Liver (tissue), 9 donors: Measurements from ENCODE around the gene CARS1. TPM values are rescaled to one million over a fixed set of nuclear protein-coding genes. Genes with fewer than 3 reads are reported as not detected.

Experiments
- DNase-seq: peaks from one replicate; pipeline ENCODE4 v3.0.0-alpha.2; 2017; ENCODE audit warnings: low spot score
- H3K27ac ChIP-seq, 2 donors: one replicate each; pipeline ENCODE4 v1.7.0; 2013; ENCODE audit warnings: inconsistent platforms in 2 of 2, low read length in 2 of 2, control low read depth in 1 of 2, low read depth in 1 of 2, mild to moderate bottlenecking in 1 of 2
- H3K27me3 ChIP-seq, 4 donors: one replicate each; pipeline versions ENCODE4 v1.6.1 to v1.7.0; 2013; ENCODE audit warnings: low read length in 3 of 4, inconsistent platforms in 1 of 4, mild to moderate bottlenecking in 1 of 4, moderate library complexity in 1 of 4; ENCODE audit not compliant: control insufficient read depth in 4 of 4, insufficient read depth in 4 of 4
- H3K36me3 ChIP-seq, 4 donors: one replicate each; pipeline versions ENCODE4 v1.6.1 to v1.7.0; 2013; ENCODE audit warnings: low read length in 3 of 4, mild to moderate bottlenecking in 3 of 4, low read depth in 1 of 4, moderate library complexity in 1 of 4; ENCODE audit not compliant: control insufficient read depth in 4 of 4, insufficient read depth in 3 of 4
- H3K4me1 ChIP-seq, 4 donors: one replicate each; pipeline versions ENCODE4 v1.6.1 to v1.7.0; 2013; ENCODE audit warnings: low read length in 3 of 4, mild to moderate bottlenecking in 3 of 4, moderate library complexity in 1 of 4; ENCODE audit not compliant: control insufficient read depth in 4 of 4, insufficient read depth in 4 of 4
- H3K4me3 ChIP-seq, 3 donors: one replicate each; pipeline versions ENCODE4 v1.6.1 to v1.7.0; 2013; ENCODE audit warnings: low read length in 3 of 3, control low read depth in 1 of 3, low read depth in 1 of 3, mild to moderate bottlenecking in 1 of 3
- H3K9ac ChIP-seq, 2 donors: one replicate each; pipeline ENCODE4 v1.7.0; 2013; ENCODE audit warnings: low read length in 2 of 2, mild to moderate bottlenecking in 2 of 2, moderate library complexity in 2 of 2, control low read depth in 1 of 2, low read depth in 1 of 2
- H3K9me3 ChIP-seq, 4 donors: one replicate each; pipeline versions ENCODE4 v1.6.1 to v1.7.0; 2013; ENCODE audit warnings: low read length in 3 of 4; ENCODE audit not compliant: control insufficient read depth in 4 of 4
- CTCF ChIP-seq: fragments of 150-350 bp; IDR thresholded peaks from 2 replicates; pipeline ENCODE4 v1.5.1; 2017; ENCODE audit warnings: improper control_type of control experiment, low read depth, low read length; ENCODE audit not compliant: missing input control
- EGR1 ChIP-seq, 2 donors: IDR thresholded peaks; 2 replicates each; pipeline ENCODE4 v1.6.1; 2016 to 2018; ENCODE audit warnings: antibody characterized with exemption in 2 of 2, low read depth in 2 of 2
- FOXA1 ChIP-seq: IDR thresholded peaks from 2 replicates; pipeline ENCODE4 v1.6.1; 2016; ENCODE audit warnings: antibody characterized with exemption
- FOXA2 ChIP-seq: IDR thresholded peaks from 2 replicates; pipeline ENCODE4 v1.6.1; 2016; ENCODE audit warnings: antibody characterized with exemption
- GABPA ChIP-seq, 2 donors: IDR thresholded peaks in 1 of 2; conservative IDR thresholded peaks in 1 of 2; 2 replicates each; pipeline ENCODE4 v1.6.1; 2016; ENCODE audit warnings: antibody characterized with exemption in 2 of 2, mild to moderate bottlenecking in 1 of 2, moderate library complexity in 1 of 2
- HNF4A ChIP-seq, 2 donors: conservative IDR thresholded peaks; 2 replicates each; pipeline ENCODE4 v1.6.1; 2016; ENCODE audit warnings: antibody characterized with exemption in 2 of 2, mild to moderate bottlenecking in 2 of 2
- HNF4G ChIP-seq: IDR thresholded peaks from 2 replicates; pipeline ENCODE4 v1.6.1; 2016; ENCODE audit warnings: antibody characterized with exemption
- JUND ChIP-seq, 2 donors: IDR thresholded peaks; 2 replicates each; pipeline ENCODE4 v1.6.1; 2016; ENCODE audit warnings: antibody characterized with exemption in 2 of 2
- REST ChIP-seq: IDR thresholded peaks from 2 replicates; pipeline ENCODE4 v1.6.1; 2016; ENCODE audit warnings: antibody characterized with exemption, mild to moderate bottlenecking
- RXRA ChIP-seq, 2 donors: IDR thresholded peaks; 2 replicates each; pipeline ENCODE4 v1.6.1; 2017 to 2018; ENCODE audit warnings: antibody characterized with exemption in 2 of 2, mild to moderate bottlenecking in 1 of 2
- SP1 ChIP-seq: IDR thresholded peaks from 2 replicates; pipeline ENCODE4 v1.6.1; 2018; ENCODE audit warnings: antibody characterized with exemption, mild to moderate bottlenecking
- TAF1 ChIP-seq: conservative IDR thresholded peaks from 2 replicates; pipeline ENCODE4 v1.6.1; 2016; ENCODE audit warnings: antibody characterized with exemption, mild to moderate bottlenecking
- YY1 ChIP-seq: IDR thresholded peaks from 2 replicates; pipeline ENCODE4 v1.6.1; 2016; ENCODE audit warnings: antibody characterized with exemption, mild to moderate bottlenecking
- ZBTB33 ChIP-seq: IDR thresholded peaks from 2 replicates; pipeline ENCODE4 v1.6.1; 2016; ENCODE audit warnings: antibody characterized with exemption
- WGBS: extraction: QIAGEN DNeasy Blood & Tissue Kit; methylation state at CpG from one replicate; pipeline ENCODE4 v1.1.7; 2013; 5-methylcytosine and 5-hydroxymethylcytosine counted together
- polyA plus RNA-seq, 2 donors: library from polyadenylated mRNA; stranded (reverse) in 1 of 2; unstranded in 1 of 2; fragments of 200-250 nt in 1 of 2; fragments of >200 nt in 1 of 2; fragmentation: Nextera tagmentation in 1 of 2; extraction: Ambion mirVana in 1 of 2; gene quantifications; one replicate each; pipeline versions ENCODE4 v1.2.1 to v1.2.3, GENCODE V29; 2013 to 2015
- total RNA-seq, 2 donors: library from RNA; depleted of rRNA; stranded (reverse); fragments of >200 nt; gene quantifications; one replicate each; pipeline ENCODE4 v1.2.3, GENCODE V29; 2014
- donor health status: healthy.
- donor health status: healthy.
- donor health status: healthy.
- donor health status: healthy.
- donor health status: healthy.

Gene CARS1
- total and polyA plus RNA-seq, 4 donors: 15.2 to 40.1 (median 22.1) TPM

DNA sequence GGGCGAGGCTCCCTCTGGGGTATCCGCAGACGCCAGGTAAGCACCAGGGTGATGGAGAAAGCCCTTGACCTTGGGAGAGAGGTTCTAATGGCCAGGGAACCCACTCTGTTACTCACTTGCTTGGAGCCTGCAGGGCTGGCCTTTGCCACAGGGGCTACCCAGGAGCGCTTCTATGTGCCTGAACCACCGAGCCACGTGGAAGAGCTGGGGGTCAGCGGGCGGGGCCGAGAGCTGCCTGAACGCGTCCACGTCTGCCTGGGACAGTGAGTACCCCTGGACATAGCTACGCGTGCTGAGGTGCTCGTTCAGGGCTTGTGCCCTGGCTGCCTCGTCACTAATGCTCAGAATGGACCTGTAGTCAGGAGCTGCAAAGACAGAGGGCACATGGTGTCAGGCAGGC lies 9.6 kb downstream of the CARS1 start (continued):
- TF ChIP-seq ZBTB33 (no peak), RXRA (IDR thresholded peaks at IDR 0.05) (no peak), JUND (IDR thresholded peaks at IDR 0.05) (no peak)

- Histone ChIP-seq H3K4me3 (no peak overlapping the region), H3K36me3 (peaks cover 0 to 3% (median under 1%) of the 10 kb centered on the region in 4 donors), H3K27me3 (no peaks in the 10 kb centered on the region), H3K4me1 (peaks cover 17 to 56% (median 34%) of the 10 kb centered on the region in 4 donors), H3K27ac (no peak overlapping the region), H3K9me3 (no peaks in the 10 kb centered on the region), H3K9ac (no peak overlapping the region)
- no peak for DNase-seq
- WGBS: 96% methylated on average over 8 of the region's 8 CpGs
- TF ChIP-seq GABPA (IDR thresholded peaks at IDR 0.05 in 1 of 2, conservative IDR thresholded peaks at IDR 0.05 in 1 of 2): no peak
- TF ChIP-seq HNF4A (conservative IDR thresholded peaks at IDR 0.05): no peak
- TF ChIP-seq ZBTB33: no peak
- no peak for TF ChIP-seq FOXA1
- TF ChIP-seq TAF1: no peak
- TF ChIP-seq SP1: no peak
- no peak for TF ChIP-seq REST
- TF ChIP-seq CTCF: no peak
- no peak for TF ChIP-seq FOXA2
- TF ChIP-seq EGR1 (IDR thresholded peaks at IDR 0.05; ENCODE audit: low read depth in 2 of 2): no peak
- TF ChIP-seq RXRA (IDR thresholded peaks at IDR 0.05): no peak
- no peak for TF ChIP-seq HNF4G
- no peak for TF ChIP-seq YY1
Observed at GRCh38 chr11:3046641-3047040, 10.6 kb downstream of the CARS1 start.
